ENCODE results near the gene LYVE1. TPM values are rescaled to one million over a fixed set of nuclear protein-coding genes. Genes with fewer than 3 reads are reported as not detected.

The LYVE1 gene
- total RNA-seq, 4 donors from 2014 or later = 36.1 to 104 (median 71.9) TPM

GRCh38 chr11:10537600-10537999 lies 30.9 kb downstream of the LYVE1 start:
- peaks cover 0 to 12% (median 0%) of the 10 kb centered on the region in 3 donors for H3K36me3 ChIP-seq
- H3K27ac ChIP-seq = no peak overlapping the region
- H3K9me3 ChIP-seq = no peaks in the 10 kb centered on the region
- H3K27me3 ChIP-seq = no peaks in the 10 kb centered on the region
- H3K4me1 ChIP-seq = peaks cover 0 to 29% (median 7%) of the 10 kb centered on the region in 4 donors
- TF ChIP-seq CTCF (IDR thresholded peaks at IDR 0.05) = no peak
- no peak for TF ChIP-seq EP300 (IDR thresholded peaks at IDR 0.05)
- no peak for TF ChIP-seq POLR2A (IDR thresholded peaks at IDR 0.05)
- DNase-seq (ENCODE audit: low spot score in 2 of 2) = no peak
- no peak overlapping the region for H3K4me3 ChIP-seq

GRCh38 chr11:10534316-10534715 lies 34.1 kb downstream of the LYVE1 start:
- no peak overlapping the region for H3K27ac ChIP-seq

GRCh38 chr11:10533323-10533722 lies 35.1 kb downstream of the LYVE1 start:
- DNase-seq (ENCODE audit: low spot score in 2 of 2) = no peak
- H3K9me3 ChIP-seq = no peaks in the 10 kb centered on the region
- H3K4me3 ChIP-seq = no peak overlapping the region
- peaks cover 0 to 2% (median 0%) of the 10 kb centered on the region in 4 donors for H3K4me1 ChIP-seq
- TF ChIP-seq EP300 (IDR thresholded peaks at IDR 0.05) (no peak), POLR2A (IDR thresholded peaks at IDR 0.05) (no peak), CTCF (IDR thresholded peaks at IDR 0.05) (no peak)
- H3K27ac ChIP-seq = no peak overlapping the region
- no peaks in the 10 kb centered on the region for H3K27me3 ChIP-seq
- H3K36me3 ChIP-seq = peaks cover 4 to 42% (median 8%) of the 10 kb centered on the region in 3 donors

More at GRCh38 chr11:10534316-10534715, 34.1 kb downstream of the LYVE1 start:
- H3K4me1 ChIP-seq = peaks cover 0 to 12% (median 0%) of the 10 kb centered on the region in 4 donors
- no peak overlapping the region for H3K4me3 ChIP-seq
- no peaks in the 10 kb centered on the region for H3K27me3 ChIP-seq
- no peak for TF ChIP-seq CTCF (IDR thresholded peaks at IDR 0.05)
- TF ChIP-seq POLR2A (IDR thresholded peaks at IDR 0.05) = no peak
- TF ChIP-seq EP300 (IDR thresholded peaks at IDR 0.05) = no peak
- WGBS, 2 donors = 79 to 83% methylated on average over 2 of the region's 2 CpGs
- DNase-seq (ENCODE audit: low spot score in 2 of 2) = no peak
- no peaks in the 10 kb centered on the region for H3K9me3 ChIP-seq
- H3K36me3 ChIP-seq = peaks cover 3 to 33% (median 8%) of the 10 kb centered on the region in 3 donors

- Histone ChIP-seq H3K4me1 (no peaks in the 10 kb centered on the region), H3K9me3 (no peaks in the 10 kb centered on the region), H3K27me3 (no peaks in the 10 kb centered on the region), H3K27ac (no peak overlapping the region), H3K4me3 (no peak overlapping the region), H3K36me3 (peaks cover 4 to 45% (median 8%) of the 10 kb centered on the region in 3 donors)
- TF ChIP-seq CTCF (IDR thresholded peaks at IDR 0.05) (no peak), EP300 (IDR thresholded peaks at IDR 0.05) (no peak), POLR2A (IDR thresholded peaks at IDR 0.05) (no peak)
- no peak for DNase-seq (ENCODE audit: low spot score in 2 of 2)
- 64 to 92% methylated on average over 2 of the region's 2 CpGs for WGBS, 2 donors
Measured at GRCh38 chr11:10532526-10532925, 35.9 kb downstream of the LYVE1 start.

GRCh38 chr11:10529279-10529678 lies 39.2 kb downstream of the LYVE1 start:
- DNase-seq (ENCODE audit: low spot score in 2 of 2) = no peak
- Histone ChIP-seq H3K4me1 (no peaks in the 10 kb centered on the region), H3K27me3 (no peaks in the 10 kb centered on the region), H3K4me3 (no peak overlapping the region), H3K9me3 (no peaks in the 10 kb centered on the region), H3K27ac (no peak overlapping the region), H3K36me3 (peaks cover 4 to 77% (median 8%) of the 10 kb centered on the region in 3 donors)
- WGBS, 2 donors = 91% methylated on average over 2 of the region's 2 CpGs
- TF ChIP-seq EP300 (IDR thresholded peaks at IDR 0.05) (no peak), CTCF (IDR thresholded peaks at IDR 0.05) (no peak), POLR2A (IDR thresholded peaks at IDR 0.05) (no peak)
